ENCODE results near the gene GARIN5B.

The GARIN5B gene

GRCh38 chr19:55368106-55368505 is 5.0 kb upstream of the GARIN5B start:
- TF ChIP-seq, protein P1, sequence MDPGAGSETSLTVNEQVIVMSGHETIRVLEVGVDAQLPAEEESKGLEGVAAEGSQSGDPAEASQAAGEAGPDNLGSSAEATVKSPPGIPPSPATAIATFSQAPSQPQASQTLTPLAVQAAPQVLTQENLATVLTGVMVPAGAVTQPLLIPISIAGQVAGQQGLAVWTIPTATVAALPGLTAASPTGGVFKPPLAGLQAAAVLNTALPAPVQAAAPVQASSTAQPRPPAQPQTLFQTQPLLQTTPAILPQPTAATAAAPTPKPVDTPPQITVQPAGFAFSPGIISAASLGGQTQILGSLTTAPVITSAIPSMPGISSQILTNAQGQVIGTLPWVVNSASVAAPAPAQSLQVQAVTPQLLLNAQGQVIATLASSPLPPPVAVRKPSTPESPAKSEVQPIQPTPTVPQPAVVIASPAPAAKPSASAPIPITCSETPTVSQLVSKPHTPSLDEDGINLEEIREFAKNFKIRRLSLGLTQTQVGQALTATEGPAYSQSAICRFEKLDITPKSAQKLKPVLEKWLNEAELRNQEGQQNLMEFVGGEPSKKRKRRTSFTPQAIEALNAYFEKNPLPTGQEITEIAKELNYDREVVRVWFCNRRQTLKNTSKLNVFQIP (CRISPR knock-in tag; IDR thresholded peaks at IDR 0.05; ENCODE audit: borderline replicate concordance, low read depth): no peak
- TF ChIP-seq OSR1 (CRISPR knock-in tag; IDR thresholded peaks at IDR 0.05): no peak
- TF ChIP-seq, protein P2, sequence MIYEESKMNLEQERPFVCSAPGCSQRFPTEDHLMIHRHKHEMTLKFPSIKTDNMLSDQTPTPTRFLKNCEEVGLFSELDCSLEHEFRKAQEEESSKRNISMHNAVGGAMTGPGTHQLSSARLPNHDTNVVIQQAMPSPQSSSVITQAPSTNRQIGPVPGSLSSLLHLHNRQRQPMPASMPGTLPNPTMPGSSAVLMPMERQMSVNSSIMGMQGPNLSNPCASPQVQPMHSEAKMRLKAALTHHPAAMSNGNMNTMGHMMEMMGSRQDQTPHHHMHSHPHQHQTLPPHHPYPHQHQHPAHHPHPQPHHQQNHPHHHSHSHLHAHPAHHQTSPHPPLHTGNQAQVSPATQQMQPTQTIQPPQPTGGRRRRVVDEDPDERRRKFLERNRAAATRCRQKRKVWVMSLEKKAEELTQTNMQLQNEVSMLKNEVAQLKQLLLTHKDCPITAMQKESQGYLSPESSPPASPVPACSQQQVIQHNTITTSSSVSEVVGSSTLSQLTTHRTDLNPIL (CRISPR knock-in tag; IDR thresholded peaks at IDR 0.05; ENCODE audit: low read depth): no peak
- no peak for TF ChIP-seq ESRRG (CRISPR knock-in tag; IDR thresholded peaks at IDR 0.05)
- no peak for TF ChIP-seq ZFP3 (CRISPR knock-in tag; IDR thresholded peaks at IDR 0.05)
- no peak for TF ChIP-seq TSHZ2 (CRISPR knock-in tag; IDR thresholded peaks at IDR 0.05)
- TF ChIP-seq PPARA (CRISPR knock-in tag; IDR thresholded peaks at IDR 0.05; ENCODE audit: borderline replicate concordance): no peak
- no peak for TF ChIP-seq ISL1 (CRISPR knock-in tag; IDR thresholded peaks at IDR 0.05)
- no peak for TF ChIP-seq ARNTL (CRISPR knock-in tag; IDR thresholded peaks at IDR 0.05; ENCODE audit: borderline replicate concordance, low read depth)
- TF ChIP-seq CSDC2 (CRISPR knock-in tag; IDR thresholded peaks at IDR 0.05): no peak
- no peak for TF ChIP-seq BACH2 (CRISPR knock-in tag; IDR thresholded peaks at IDR 0.05; ENCODE audit: borderline replicate concordance)
- no peak for TF ChIP-seq ZNF8 (CRISPR knock-in tag; IDR thresholded peaks at IDR 0.05)
- no peak for TF ChIP-seq GLIS3 (CRISPR knock-in tag; IDR thresholded peaks at IDR 0.05)
- no peak for TF ChIP-seq ZFP30 (CRISPR knock-in tag; IDR thresholded peaks at IDR 0.05)
- TF ChIP-seq TCF4 (CRISPR knock-in tag; IDR thresholded peaks at IDR 0.05; ENCODE audit: borderline replicate concordance): no peak
- ATAC-seq: no peak

DNA sequence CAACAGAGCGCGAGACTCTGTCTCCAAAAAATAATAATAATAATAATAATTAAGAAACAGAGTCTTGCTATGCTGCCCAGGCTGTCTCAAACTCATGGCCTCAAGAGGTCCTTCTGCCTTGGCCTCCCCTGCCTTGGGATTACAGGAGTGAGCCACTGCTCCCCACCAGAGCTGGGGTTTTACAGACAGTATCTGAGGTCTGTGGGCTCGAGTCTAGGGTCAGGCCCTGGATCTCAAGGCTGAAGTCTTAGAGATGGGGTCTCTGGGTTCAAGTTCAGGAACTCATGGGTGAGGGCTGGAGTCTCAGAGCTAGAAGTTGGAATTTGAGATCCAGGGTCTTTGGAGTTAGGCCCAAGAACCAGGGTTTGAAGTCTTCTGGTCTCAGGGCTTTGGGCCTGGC is 3.7 kb upstream of the GARIN5B start:
- ATAC-seq: no peak
- TF ChIP-seq, protein P2 (CRISPR knock-in tag; IDR thresholded peaks at IDR 0.05; ENCODE audit: low read depth): no peak
- no peak for TF ChIP-seq ZFP3 (CRISPR knock-in tag; IDR thresholded peaks at IDR 0.05)

DNA sequence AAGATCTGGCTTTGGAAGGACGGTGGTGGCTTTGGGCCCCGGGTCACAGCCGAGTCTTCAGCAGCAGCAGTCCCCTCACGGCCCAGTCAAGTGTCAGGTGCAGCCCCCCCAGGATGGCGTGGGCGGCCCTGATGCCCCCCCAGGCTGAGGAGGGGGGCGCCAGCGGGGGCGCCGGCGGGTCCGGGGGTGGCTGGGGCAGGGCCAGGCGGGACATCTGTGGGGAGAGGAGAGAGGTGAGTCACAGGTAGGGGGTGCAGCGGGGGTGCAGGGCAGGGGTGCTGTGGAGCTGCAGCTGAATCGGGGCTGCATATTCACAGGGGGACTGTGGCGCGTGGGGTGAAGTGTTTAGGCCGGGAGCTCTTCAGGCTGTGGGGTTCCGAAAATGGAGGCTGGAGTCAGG is 2.9 kb upstream of the GARIN5B start:
- no peak for ATAC-seq
- TF ChIP-seq PATZ1 (CRISPR knock-in tag; IDR thresholded peaks at IDR 0.05; ENCODE audit: borderline replicate concordance) (no peak), ZNF8 (CRISPR knock-in tag; IDR thresholded peaks at IDR 0.05) (no peak), ESRRG (CRISPR knock-in tag; IDR thresholded peaks at IDR 0.05) (no peak), ZFP3 (CRISPR knock-in tag; IDR thresholded peaks at IDR 0.05) (no peak), TSHZ2 (CRISPR knock-in tag; IDR thresholded peaks at IDR 0.05) (no peak), PPARA (CRISPR knock-in tag; IDR thresholded peaks at IDR 0.05; ENCODE audit: borderline replicate concordance) (no peak), TCF4 (CRISPR knock-in tag; IDR thresholded peaks at IDR 0.05; ENCODE audit: borderline replicate concordance) (no peak), CSDC2 (CRISPR knock-in tag; IDR thresholded peaks at IDR 0.05) (no peak), CSRNP3 (CRISPR knock-in tag; IDR thresholded peaks at IDR 0.05) (no peak), SNAI2 (CRISPR knock-in tag; IDR thresholded peaks at IDR 0.05) (no peak), OSR1 (CRISPR knock-in tag; IDR thresholded peaks at IDR 0.05) (no peak), TOX (CRISPR knock-in tag; IDR thresholded peaks at IDR 0.05; ENCODE audit: borderline replicate concordance) (no peak), ZC3H10 (CRISPR knock-in tag; IDR thresholded peaks at IDR 0.05) (no peak), ISL1 (CRISPR knock-in tag; IDR thresholded peaks at IDR 0.05) (no peak), BACH2 (CRISPR knock-in tag; IDR thresholded peaks at IDR 0.05; ENCODE audit: borderline replicate concordance) (no peak)
